NCI-H1930 (cell line): ENCODE measurements around the gene FHDC1.

Experiments
- DNase-seq, 2 experiments: peaks; one replicate each; lab custom pipeline; 2025; lab: John Stamatoyannopoulos, UW

FHDC1 gene

GRCh38 chr4:152957437-152958171, 21.5 kb downstream of the FHDC1 start:
- DNase-seq: no peak

DNA sequence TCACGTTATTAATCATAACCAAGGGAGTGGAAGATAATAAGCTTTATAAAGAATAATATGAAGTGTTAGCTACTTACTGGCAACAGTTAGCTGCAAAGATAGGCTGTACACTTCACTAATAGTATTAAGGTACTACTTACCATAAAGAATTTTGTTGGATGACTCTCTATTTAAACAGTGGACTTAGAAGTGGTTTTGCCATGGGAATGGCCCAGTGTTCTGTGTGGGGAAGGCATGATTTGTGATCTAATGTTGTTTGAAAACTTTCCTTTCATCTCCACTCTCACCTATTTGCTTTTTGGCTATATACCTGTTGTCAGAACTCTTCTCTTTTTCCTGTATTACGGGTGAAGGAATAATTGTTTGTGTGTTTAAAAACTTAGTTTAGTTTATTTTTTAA, 23.0 kb downstream of the FHDC1 start:
- DNase-seq: no peak

- DNase-seq: no peak
Measured at GRCh38 chr4:152960082-152960481, 24.0 kb downstream of the FHDC1 start.

DNA sequence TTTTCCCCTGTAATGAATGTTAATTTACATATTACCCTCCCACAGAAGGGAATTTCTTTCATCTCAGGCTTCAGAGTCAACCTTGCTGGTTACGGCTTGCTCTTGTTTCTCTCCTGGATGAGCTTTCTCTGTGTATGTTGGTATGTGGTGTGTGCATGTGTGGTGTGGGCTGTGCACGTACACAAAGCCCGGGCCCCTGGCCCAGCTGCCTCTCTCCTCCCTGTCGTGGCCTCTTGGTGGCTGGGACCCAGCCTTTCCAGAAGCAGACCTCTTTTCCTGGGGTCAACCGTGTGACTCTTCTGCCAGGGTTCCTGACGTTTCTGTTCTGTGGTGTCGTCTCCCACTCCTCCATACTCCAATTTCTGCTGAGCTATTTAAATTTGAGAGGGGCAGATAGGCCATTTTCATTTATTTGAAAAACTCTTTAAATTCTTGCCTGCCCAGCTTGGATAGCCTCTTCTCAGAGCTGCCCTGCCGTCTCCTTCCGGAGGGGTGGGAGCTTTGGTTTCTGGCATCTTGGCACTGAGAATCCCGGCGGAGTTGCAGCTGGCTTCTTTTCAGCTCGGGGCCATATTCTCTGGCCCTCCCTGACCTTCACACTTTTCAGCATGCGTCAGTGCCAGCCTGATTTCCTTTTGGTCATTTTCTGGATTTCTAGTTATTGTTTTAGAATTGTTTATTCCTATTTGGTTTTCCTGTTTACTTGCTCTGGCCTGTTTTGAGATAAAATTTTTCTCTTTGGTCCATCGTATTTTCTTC, 25.1 kb downstream of the FHDC1 start:
- DNase-seq: no peak

DNA sequence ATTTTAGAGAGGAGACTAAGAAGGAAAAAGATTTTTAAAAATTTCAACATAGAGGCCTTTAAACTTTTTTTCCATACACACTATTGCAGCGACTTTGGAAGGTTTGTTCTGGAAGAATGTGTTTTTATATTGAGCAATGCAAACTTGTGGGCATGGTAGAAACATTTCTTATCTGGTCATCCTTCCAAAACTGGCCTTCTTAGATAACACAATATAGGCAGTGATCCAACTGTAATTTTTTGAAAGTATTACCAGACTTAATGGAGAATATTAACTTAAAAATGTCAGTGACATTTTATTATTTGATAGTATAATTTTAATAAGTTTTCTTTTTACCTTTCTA, 25.6 kb downstream of the FHDC1 start:
- no peak for DNase-seq

- DNase-seq: no peak
Measured at GRCh38 chr4:152962150-152962549, 26.0 kb downstream of the FHDC1 start.

- DNase-seq: no peak
Measured at GRCh38 chr4:152964335-152964734, 28.2 kb downstream of the FHDC1 start.

DNA sequence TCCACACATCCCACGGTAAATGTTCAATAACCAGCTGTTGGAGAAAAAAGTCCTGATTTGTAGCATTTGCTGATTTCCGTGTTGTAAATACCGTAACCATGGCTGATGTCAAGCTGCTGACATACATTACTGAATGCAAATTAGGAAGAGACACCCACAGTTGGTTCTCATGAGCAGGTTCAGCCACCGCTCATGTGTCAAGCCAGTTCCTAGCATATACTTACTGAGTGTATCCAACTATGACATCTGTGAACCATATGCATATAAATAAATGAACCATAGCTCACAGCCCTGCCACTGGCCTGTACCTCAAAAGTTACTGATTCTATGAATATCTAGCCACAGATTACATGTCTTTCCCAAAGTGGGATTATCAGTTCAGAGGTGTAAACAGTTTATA, 29.5 kb downstream of the FHDC1 start:
- no peak for DNase-seq

GRCh38 chr4:152967907-152968306, 31.8 kb downstream of the FHDC1 start:
- no peak for DNase-seq

GRCh38 chr4:152968806-152969394, 32.8 kb downstream of the FHDC1 start:
- no peak for DNase-seq

DNA sequence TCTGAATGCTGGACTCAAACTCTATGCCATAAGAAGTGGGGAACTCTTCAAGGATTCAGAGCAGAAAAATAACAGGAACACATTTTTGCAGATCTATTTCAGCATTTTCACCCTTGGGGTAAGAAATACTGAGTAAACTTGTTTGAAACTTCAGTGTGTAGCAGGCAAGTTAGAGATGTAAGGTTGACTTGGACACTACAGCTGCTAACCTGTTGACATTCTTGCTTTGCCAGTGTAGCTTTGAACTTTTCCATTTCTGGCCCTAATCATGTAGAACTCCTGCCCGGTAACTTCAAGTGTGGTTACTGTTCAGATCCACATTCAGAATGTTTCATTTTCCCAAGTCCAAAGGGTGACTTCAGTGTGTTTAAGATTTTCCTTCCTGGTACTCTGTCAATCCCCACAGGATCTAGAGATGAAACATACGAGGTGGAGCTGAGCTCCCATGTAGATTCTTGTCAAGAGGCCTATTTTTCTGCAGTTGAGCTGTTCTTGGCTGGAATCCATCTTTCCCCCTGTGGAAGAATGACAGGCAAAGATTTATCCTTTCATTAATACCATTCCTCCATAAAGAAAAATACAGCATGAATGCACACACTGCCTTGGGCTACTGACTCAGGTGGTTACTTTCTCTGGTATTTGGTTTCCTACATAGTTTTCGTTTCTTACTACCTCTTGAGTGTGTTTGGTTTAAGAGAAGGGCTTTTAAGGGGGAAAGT, 34.1 kb downstream of the FHDC1 start:
- no peak for DNase-seq

DNA sequence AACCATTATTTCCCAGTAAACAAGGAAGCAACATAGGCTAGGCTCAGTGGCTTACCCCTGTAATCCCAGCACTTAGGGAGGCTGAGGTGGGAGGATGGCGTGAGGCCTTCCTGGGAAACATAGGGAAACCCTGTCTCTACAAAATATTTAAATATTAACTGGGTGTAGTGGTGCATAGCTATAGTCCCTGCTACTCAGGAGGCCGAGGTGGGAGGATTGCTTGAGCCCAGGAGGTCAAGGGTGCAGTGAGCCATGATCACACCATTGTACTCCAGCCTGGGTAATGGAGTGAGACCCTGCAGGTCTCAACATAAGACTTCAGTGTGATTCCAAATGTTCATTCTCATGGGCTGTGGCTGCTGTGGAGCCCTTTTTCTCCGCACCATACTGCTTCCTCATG, 34.9 kb downstream of the FHDC1 start:
- DNase-seq: no peak

- DNase-seq: no peak
Measured at GRCh38 chr4:152972821-152973628, 36.9 kb downstream of the FHDC1 start.

GRCh38 chr4:152973629-152974467, 37.7 kb downstream of the FHDC1 start:
- DNase-seq: no peak

GRCh38 chr4:152974468-152975379, 38.6 kb downstream of the FHDC1 start:
- DNase-seq: no peak

- no peak for DNase-seq
Measured at GRCh38 chr4:152975380-152976211, 39.5 kb downstream of the FHDC1 start.

- DNase-seq: no peak
Measured at GRCh38 chr4:152976212-152976761, 40.2 kb downstream of the FHDC1 start.

GRCh38 chr4:152979731-152980330, 43.7 kb downstream of the FHDC1 start:
- no peak for DNase-seq
